CD4-positive, alpha-beta T cell treated with Interleukin-12 subunit alpha and Interleukin-12 subunit beta, for 1 hour (primary cell): Measurements from ENCODE around the gene TGFB1.
A peak's percentile ranks its signal among the peaks of the same experiment; 100 is the strongest.

Experiments used
- DNase-seq: peaks from one replicate; pipeline ENCODE4 v3.0.0-alpha.2; 2020

TGFB1 gene

DNA sequence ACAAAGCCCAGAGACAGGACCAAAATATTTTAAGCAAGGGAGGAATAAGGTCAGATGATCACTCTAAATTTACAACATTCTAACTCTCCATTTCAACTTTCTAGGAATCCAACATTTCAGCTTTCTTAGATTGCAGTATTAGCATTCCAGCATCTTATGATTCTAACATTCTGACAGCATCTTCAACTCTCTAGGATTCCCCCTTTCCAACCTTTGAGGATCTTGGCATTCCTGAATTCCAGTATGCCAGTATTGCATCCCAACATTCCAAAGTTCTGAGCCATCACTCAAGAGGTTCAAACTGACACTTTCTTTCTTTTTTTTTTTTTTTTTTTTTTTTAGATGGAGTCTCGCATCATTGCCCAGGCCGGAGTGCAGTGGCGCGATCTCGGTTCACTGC, 13.8 kb downstream of the TGFB1 start:
- DNase-seq = no peak

DNA sequence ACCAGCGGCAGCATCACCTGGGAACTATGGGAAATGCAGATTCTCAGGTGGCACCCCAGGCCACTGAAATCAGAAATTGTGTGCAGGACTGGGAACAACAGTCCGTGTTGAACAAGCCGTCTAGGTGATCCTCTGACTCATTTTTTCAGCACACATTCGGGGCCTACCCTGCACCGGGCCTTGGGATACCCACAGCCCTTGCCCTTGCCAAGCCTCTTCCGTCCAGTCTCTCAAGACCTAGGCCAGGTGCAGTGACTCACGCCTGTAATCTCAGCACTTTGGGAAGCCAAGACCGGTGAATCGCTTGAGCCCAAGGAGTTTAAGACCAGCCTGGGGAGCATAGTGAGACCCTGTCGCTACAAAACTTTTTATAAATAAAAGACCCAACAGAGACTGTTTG, 18.3 kb downstream of the TGFB1 start:
- no peak for DNase-seq

DNA sequence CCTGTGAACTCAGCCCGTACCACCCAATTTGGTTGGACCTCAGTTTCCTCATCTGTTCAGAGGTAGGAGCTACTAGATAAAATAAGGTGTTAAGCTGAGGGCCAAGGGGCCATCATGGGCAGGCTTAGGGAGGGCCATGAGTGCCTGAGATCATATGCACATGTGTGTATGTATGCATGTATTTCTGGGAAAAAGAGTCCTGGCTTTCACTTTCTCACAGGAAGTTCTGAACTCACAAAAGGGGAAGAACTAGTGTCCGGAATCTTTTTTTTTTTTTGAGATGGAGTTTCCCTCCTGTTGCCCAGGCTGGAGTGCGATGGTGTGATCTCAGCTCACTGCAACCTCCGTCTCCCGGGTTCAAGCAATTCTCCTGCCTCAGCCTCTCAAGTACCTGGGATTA, 18.9 kb downstream of the TGFB1 start:
- DNase-seq = no peak

DNA sequence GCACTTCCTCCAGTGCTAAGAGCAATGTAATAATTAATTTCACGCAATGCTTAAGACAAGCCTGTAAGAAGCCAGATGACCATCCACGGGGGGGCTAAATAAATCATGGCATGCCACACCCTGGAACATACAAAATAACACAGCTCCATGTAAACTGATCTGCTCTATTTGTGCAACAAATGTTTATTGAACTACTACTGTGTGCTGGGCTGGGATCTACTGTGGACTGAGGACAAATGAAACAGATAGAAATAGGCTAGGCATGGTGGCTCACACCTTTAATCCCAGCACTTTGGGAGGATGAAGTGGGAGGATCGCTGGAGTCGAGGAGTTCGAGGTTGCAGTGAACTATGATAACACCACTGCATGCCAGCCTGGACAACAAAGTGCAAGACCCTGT, 21.3 kb downstream of the TGFB1 start:
- DNase-seq = no peak

DNA sequence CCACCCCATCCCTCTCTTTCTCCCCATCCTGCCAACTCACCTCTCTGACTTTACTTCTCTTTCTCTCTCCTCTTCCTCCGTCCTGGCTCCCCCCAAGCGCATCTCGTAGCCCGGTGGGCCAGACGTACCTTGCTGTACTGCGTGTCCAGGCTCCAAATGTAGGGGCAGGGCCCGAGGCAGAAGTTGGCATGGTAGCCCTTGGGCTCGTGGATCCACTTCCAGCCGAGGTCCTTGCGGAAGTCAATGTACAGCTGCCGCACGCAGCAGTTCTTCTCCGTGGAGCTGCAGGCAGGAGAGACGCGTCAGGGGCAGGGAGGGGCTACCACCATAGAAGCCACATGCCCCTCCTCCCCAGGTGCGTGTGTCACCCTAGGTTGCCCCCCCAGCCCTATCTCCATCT, 21.7 kb downstream of the TGFB1 start:
- DNase-seq = no peak

DNA sequence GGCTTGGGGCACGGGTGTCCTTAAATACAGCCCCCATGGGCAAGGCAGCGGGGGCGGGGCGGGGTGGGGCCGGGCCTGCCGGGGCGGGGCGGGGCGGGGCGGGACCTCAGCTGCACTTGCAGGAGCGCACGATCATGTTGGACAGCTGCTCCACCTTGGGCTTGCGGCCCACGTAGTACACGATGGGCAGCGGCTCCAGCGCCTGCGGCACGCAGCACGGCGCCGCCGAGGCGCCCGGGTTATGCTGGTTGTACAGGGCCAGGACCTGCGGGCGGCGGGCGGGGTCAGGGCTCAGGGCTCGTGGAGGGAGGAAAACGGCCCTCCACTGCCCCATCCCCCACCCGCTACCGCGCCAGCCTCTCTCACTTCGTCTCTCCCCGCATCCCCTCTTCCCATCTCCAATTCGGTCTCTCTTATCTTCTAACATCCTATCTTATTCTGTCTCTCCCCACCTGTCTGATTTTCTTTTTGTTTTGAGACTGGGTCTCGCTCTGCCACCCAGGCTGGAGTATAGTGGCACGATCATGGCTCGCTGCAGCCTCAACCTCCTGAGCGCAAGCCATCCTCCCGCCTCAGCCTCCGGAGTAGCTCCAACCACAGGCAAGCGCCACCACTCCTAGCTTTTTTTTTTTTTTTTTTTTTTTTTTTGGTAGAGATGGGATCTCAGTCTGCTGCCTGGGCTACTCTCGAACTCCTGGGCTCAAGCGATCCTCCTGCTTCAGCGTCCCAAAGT, 22.6 kb downstream of the TGFB1 start:
- DNase-seq = no peak

DNA sequence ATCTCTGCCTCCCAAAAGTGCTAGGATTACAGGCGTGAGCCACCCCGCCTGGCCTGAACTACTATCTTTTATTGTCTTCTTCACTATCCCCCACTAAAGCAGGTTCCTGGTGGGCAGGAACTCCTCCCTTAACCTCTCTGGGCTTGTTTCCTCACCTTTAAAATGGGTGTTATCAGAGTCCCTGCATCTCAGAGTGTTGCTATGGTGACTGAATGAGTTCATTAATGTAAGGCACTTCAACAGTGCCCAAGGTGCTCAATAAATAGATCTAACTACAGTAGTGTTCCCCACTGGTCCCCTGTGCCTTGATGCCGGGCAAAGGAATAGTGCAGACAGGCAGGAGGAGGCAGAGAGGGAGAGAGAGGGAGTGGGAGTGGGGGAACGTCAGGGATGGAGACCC, 23.2 kb downstream of the TGFB1 start:
- DNase-seq = peak; percentile 42

DNA sequence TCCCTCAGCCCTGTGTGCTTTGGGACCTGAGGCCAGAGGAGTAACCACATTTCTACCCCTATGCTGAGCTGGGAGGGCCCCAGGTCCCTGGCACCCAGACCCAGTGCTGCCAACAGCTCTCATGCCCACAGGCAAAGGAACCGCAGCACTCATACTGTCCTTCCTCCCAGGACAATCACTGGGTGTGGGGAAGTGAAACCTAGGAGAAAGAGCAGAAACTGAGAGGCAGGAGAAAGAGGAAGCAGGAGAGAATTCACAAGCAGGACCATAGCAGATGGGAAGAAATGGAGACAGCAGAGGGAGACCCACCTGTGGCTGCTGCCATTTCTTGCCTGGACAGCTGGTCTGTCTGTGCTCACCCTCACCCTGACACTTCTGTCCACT, 24.9 kb downstream of the TGFB1 start:
- no peak for DNase-seq

DNA sequence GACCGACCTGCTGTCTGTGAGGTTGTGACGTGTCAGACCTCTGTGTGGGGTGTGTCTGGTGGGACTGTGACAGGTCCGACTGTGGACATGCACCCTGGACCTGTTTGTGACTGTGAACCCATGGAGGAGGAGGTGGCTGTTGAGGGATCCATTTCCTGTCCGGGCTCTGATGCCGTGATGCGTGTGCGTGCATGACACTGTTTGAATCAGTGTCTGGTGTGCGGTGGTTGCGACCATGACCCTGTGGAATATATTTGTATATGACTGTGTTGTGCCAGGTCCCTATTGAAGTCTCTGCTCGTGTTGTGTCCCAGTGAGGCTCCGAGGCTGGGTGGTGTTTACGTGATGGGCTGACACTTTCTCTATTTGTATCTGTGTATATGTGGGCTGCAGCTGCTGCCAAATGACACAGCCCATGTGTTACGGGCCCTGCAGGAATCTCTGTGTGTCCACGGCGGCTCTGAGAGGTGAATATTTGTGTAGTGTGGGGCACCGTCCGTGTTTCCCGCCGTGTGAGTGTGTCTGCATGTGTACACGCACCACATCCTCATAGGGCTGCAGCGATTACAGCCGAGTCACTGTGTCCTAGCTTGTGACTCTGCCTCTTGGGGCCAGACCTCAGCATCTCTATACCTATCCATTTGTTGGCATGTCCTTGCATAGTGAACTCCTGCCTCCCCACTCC, 25.4 kb downstream of the TGFB1 start:
- DNase-seq = no peak

DNA sequence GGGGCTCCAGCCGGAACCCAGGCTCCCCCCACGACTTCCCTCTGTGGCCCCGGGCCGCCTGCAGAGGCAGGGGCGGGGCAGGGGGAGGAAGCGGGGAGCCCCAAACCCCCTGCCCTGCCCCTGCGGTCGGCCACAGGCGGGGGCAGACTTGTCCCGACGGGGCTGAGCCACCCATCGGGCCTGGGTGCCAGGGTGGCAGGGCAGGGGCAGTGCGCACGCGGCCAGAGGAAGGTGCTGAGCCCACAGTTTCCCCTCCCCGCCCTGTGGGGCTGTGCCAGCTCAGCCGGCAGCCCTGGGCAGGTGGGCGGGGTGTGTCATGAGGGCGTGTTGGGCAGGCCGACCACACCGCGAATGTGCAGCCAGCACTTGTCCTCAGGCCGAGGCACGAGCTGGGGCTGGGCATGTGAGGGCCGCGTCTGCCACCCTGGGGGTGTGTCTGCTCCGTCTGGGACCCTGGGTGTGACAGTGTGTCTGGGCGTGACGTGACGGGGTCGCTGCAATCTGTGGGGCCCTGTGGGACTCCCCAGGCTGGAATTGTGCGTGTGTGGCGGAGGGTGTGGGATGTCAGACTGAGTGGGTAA, 26.1 kb downstream of the TGFB1 start:
- peak; percentile 89 for DNase-seq

DNA sequence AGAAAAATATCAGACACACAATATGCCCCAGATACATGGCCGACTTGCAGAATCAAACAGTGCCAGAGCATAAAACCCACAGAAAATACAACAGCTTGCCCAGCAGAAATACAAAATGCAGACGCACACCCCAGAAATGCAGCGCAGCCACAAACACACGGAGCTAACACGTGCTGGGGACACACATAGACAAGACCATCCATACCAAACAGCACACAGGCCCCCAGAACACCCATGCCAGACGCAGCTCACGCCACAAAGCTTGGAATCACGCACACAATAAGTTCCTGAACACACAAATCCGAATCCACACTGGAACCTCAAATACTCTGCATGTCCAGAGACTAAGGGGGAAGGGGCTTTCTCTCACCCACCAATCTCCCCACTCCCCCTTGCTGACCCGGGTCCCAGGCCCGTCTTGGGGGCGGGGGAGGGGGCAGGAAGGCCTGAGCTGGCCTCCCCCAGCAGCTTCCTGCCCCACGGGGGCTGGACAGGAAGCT, 26.6 kb downstream of the TGFB1 start:
- peak; percentile 49 for DNase-seq

DNA sequence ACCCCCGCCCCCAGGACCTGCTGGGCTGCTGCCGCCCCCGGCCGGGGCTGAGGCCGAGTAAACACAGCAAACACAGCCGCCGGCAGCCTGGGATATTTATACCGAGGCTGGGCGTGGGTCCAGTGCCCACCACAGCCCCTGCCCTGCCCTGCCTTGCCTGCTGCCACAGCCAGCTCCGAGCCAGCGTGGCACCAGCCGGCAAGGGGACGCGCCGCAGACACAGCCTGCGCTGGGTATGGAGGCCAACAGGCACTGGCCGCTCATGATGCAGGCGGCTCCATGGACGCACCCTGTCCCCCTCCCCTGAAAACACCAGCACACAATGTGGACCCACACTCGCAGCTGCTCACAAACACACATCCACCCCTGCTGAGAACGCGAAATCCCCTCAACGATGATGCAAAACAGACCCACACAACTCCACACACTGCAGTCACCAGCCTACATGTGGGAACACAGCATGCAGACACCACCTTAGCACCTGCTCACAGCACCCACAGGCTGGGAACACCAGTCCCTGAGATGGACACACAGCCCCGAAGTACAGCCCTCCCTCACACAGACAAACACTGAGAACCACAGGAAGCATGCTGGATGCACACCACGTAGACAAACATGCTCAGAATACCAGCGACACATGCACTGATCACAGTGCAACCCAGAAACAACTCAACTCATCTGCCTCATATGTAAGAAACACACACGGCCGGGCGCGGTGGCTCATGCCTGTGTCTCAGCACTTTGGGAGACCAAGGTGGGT, 27.6 kb downstream of the TGFB1 start:
- peak; percentile 37 for DNase-seq

DNA sequence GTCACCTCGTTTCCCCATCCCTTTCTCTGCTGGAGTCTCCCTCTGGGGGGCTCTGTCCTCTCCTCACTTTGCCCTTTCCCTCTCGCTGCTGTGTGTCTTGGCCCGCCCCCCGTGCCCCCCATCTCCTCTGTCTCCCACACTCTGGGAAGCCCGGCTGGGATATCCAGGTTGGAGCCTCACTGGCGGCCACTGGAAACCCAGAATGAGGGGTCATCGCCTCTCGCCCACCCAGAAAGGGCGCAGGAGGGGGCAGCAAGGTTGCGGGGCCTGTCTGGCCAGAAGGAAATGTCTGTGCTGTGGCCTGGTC, 28.1 kb downstream of the TGFB1 start:
- no peak for DNase-seq

DNA sequence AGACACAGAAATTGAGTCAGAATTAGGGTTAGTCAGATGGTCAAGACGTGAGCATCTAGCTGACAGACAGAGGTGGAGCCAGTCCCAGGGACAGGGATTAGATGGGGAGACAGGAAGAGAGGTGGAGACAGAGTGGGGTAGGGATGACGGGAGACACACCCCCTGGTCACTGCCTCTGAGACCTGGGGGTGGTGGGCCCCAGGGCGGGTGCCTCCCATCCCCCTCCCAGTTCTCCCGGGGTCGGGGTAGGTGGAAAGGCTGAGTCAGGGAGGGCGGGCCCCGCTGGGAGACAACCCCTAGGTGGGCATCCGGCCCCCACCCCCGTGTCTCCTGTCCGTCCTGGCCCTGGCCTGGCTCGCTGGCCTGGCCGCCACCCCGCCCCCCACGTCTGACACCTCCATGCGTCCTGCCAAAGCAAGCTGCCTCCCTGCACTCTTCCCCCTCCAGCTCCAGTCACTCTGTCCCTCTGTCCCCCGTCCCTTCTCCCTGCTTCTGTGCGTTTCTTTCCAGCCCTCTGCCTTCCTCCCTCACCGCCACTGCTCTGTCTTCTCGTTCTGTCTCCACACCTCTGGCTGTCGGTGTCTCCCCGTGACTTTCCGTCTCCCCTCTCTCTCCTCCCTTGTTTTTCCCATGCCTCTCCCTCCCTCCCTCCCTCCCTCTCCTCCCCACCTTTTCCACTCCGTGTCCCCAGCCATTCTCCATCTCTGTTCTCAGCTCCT, 28.6 kb downstream of the TGFB1 start:
- no peak for DNase-seq

DNA sequence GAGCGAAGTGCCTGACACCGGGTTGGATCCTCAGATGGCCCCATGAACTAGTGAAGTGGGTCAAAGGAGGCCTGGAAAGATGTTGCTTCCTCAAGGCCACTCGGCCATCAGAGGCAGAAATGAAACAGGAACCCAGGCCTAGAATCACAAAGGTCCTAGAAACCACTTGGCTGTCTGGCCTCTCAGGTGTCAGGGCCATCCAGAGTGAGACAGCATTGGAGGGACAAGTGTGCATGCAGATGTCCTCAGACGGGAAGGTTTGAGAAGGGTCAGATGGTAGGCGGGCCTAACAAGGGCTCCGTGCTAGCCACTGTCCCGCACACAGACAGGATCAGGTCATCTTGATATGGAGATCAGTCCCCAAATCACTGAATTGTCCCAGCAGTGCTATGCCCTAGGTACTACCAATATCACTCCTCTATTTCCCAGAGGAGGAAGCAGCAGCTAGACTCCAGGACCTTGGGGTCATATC, 29.5 kb downstream of the TGFB1 start:
- no peak for DNase-seq

DNA sequence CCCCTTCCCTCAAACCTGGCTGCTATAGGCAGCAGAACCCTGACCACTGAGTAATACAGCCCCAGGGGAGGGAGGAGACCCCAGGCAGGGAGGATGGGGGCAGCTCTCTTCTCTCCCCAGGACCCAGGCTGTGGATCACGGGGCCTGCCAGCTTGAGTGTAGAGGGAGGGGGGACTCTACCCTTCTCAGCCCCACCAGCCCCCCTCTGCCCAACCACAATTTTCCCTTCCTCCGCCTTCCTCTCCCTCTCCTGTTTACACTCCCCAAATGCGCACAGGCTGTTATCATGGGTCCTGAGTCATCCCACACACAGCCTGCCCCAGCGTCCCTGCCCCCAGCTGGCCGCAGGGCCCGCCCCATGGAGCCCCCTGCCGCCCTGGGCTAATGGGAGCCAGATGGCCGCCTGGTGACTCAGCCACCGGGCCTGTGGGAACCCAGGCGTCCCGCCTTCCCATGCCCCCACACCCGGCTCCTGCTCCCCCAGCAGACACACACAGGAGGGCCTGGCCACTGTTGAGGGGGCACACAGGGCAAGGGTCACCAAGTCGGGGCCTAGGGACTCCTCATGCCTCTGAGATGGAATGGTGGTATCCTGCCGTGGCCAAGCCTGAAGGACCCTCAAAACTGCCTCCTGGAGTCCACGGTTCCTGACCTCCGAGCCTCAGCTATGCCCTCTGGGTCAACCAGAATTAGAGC, 30.1 kb downstream of the TGFB1 start:
- DNase-seq = no peak

DNA sequence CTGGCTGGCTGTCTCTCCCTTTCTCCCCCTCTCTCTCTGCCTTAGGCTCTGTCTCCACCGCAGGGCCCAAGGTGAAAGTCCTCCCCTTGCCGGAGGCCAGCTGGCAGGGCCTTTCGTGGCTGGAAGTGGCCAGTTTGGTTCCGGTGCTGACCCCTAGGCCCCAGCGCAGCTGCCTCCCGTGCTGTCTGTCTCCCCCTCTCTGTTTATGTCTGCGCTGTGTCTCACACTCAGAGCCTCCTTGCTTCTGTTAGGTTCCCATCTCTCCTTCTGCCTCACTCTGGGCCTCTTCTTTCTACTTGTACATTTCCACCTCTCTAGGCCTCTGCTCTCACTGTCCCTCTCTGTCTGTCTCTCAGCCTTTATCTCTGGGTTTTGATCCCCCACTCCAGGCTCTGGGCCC, 30.7 kb downstream of the TGFB1 start:
- no peak for DNase-seq

DNA sequence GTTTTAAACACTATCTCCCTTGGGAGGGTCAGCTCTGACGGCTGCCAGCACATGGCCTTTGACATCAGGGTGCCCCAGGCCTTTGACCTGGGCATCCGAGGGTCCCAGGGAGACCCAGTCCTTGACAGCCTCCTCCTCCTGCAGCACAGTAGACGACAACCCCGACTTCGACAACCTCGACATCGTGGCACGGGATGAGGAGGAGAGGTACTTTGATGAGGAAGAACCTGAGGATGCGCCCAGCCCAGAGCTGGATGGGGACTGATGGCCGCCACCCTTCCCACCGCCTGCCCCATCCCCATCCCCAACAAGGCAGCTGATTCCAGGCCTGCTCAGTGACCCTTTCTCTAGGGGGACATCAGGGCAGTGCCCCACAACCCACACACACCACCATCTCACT, 31.3 kb downstream of the TGFB1 start:
- DNase-seq = no peak

DNA sequence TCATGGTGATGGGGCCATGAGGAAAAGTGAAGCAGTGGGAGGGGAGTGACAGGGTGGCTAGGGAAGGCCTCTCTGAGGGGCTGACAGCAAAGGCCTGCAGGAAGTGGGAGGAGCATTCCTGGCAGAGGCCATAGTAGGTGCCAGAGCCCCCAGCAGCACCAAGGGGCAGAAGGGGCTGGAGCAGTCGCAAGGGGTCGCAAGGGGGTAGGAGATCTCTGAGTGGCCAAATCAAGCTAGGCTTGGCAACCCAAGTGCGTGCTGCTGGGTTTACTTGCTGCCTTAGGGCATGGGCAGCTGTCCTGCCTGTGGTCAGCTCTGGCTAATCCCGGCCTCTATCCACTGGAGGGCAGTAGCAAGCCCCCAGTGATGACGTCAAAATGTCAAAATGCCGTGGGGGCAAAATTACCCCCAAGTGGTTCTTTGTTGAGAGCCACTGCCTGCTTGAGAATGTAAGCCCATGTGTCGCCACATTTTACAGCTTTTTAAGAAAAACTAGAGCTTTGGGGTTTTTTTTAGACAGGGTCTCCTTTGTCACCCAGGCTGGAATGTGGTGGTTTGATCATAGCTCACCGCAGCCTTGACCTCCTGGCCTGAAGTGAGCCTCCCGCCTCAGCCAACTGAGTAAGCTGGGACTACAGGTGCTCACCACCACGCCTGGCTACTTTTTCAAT, 32.0 kb downstream of the TGFB1 start:
- DNase-seq = no peak

DNA sequence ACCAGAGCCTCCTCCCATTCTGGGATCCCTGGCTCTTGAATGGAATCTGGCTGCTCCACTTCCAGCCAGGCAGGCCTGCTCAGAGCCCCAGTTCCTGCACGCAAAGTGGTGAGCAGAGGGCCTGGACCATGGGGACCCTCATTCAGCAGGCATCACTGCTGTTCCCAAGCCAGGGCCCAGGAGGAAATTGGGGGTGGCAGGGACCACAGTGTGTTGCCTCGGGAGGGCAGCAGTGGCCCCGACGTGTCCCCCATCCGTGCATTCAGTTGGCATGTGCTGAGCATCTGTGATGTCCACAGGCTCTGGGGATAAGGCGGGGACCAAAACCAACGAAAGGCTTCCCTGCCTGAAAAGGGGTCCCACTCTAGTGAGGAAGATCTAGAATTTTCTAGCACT, 32.5 kb downstream of the TGFB1 start:
- no peak for DNase-seq

DNA sequence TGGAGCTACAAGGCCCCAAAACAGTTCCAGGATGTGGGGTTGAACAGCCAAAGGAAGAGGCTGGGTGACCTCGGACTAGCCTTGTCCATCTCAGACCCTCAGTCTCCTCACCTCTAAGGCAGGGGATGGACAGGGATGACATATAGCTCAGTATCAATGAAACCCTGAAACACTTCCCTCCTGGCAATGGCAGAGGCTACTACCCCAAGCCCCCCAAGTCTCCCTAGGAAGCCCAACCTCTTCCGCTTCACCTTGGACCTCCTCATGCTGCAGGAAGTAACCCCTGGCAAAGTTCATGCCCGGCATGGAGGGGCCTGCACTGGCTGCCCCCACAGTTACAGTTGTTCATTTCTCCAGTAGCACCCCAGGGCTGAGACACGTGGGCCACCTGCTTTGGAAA, 33.2 kb downstream of the TGFB1 start:
- DNase-seq = no peak

DNA sequence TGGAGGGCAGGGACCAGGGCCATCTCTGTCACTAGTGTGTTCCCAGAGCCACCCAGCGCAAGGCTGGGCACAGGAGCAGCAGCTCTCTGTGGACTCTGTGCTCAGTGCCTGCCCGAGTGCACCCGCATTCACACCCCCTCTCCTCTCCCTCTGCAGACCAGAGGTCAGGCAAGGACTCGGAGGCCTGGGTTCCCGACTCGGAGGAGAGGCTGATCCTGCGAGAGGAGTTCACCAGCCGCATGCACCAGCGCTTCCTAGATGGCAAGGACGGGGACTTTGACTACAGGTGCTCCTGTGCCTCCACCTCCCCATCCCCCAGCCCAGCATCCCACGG, 33.6 kb downstream of the TGFB1 start:
- no peak for DNase-seq
